Uterus (tissue), 4 donors: ENCODE results near the gene GLIPR2. TPM values are rescaled to one million over a fixed set of nuclear protein-coding genes. Genes with fewer than 3 reads are reported as not detected.

Experiments
- DNase-seq, 2 donors: peaks; one replicate each; pipeline ENCODE4 v3.0.0-alpha.2; 2019 to 2020
- H3K27ac ChIP-seq, 2 donors: fragments of 200-600 bp; sonication (generic); 1 replicate in 1 of 2; 2 replicates in 1 of 2; pipeline ENCODE4 v1.5.1; 2016 to 2018
- H3K27me3 ChIP-seq, 2 donors: fragments of 200-600 bp; sonication (generic); one replicate each; pipeline ENCODE4 v1.5.1; 2018 to 2019; ENCODE audit warnings: control low read depth in 1 of 2
- H3K36me3 ChIP-seq, 2 donors: fragments of 200-600 bp; sonication (generic); one replicate each; pipeline ENCODE4 v1.5.1; 2019; ENCODE audit warnings: control low read depth in 1 of 2
- H3K4me1 ChIP-seq, 2 donors: fragments of 200-600 bp; sonication (generic); one replicate each; pipeline ENCODE4 v1.5.1; 2018 to 2019; ENCODE audit warnings: control low read depth in 1 of 2
- H3K4me3 ChIP-seq, 2 donors: fragments of 200-600 bp; sonication (generic); 1 replicate in 1 of 2; 2 replicates in 1 of 2; pipeline ENCODE4 v1.5.1; 2018 to 2019; ENCODE audit warnings: mild to moderate bottlenecking in 1 of 2
- H3K9me3 ChIP-seq, 2 donors: fragments of 200-600 bp; sonication (generic); one replicate each; pipeline ENCODE4 v1.5.1; 2019; ENCODE audit warnings: control low read depth in 1 of 2
- POLR2A ChIP-seq, 2 donors: fragments of 450-650 bp; IDR thresholded peaks; one replicate each; pipeline ENCODE4 v1.6.1; 2016; ENCODE audit warnings: antibody characterized with exemption in 2 of 2, mild to moderate bottlenecking in 1 of 2, moderate library complexity in 1 of 2
- intact Hi-C: fragments of 100-400 bp; cut with DNase I; formaldehyde crosslinking; loops from one replicate; pipeline ENCODE4 v1.15.1; 2023; ENCODE audit warnings: low total_unique reads
- total RNA-seq, 4 donors: library from RNA; depleted of rRNA in 3 of 4; stranded (reverse); fragments of >200 nt in 3 of 4; gene quantifications; one replicate each; pipeline versions ENCODE4 v1.1.0 to v1.2.4, GENCODE V29; 2014 to 2023
- TF ChIP-seq, protein P1 (sequence below), 4 experiments: fragments of 200-600 bp in 2 of 4; fragments of 450-650 bp in 2 of 4; sonication (generic) in 2 of 4; IDR thresholded peaks; one replicate each; pipeline ENCODE4 v1.5.1; 2016 to 2019; ENCODE audit warnings: antibody characterized with exemption in 4 of 4, mild to moderate bottlenecking in 2 of 4, moderate library complexity in 1 of 4
- donor health status: DM: yes; HTN: yes; CAD: no.

Gene GLIPR2
- total RNA-seq, 4 donors from 2014 or later: 25.6 to 109 (median 60.8) TPM

DNA sequence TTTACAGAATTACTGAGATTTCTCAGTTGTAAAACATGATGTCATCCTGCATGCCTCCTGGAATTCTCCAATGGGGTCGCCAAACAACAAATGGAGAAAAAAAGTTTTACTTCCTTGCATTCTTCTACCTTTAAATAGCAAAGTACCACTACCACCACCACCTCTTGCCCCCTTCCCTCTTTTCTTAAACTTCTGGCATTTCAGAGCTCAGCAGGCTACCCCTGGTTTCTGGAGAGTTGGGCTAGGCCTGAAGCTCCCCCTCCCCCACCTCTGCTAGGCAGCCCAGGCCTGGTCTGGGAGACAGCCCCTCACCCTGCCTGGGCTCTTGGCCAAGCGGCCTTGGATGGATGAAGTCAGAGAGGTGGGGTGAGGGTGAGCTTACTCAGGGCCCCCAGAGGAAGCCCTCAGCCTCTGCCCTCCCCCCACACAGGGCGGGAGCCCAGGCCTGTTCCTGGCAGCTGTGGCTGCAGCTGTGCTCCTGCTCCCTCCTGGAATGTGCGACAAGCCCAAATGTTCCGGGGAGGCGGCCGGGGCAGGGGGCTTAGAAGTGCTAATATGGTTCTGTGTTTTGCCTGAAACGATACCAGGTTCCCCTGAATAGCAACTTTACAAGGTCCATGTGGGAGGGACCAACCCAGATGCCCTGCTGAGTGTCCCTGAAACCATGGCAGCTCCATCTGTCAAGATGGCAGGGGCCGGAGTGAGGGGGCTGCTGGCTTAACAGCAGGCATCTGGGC is 26.7 kb downstream of the GLIPR2 start:
- DNase-seq: peak; percentile 82 to 83
- no peaks in the 10 kb centered on the region for H3K27me3 ChIP-seq
- H3K27ac ChIP-seq: peak overlapping the region; percentile 86 to 96
- H3K36me3 ChIP-seq: no peaks in the 10 kb centered on the region
- TF ChIP-seq, protein P1, sequence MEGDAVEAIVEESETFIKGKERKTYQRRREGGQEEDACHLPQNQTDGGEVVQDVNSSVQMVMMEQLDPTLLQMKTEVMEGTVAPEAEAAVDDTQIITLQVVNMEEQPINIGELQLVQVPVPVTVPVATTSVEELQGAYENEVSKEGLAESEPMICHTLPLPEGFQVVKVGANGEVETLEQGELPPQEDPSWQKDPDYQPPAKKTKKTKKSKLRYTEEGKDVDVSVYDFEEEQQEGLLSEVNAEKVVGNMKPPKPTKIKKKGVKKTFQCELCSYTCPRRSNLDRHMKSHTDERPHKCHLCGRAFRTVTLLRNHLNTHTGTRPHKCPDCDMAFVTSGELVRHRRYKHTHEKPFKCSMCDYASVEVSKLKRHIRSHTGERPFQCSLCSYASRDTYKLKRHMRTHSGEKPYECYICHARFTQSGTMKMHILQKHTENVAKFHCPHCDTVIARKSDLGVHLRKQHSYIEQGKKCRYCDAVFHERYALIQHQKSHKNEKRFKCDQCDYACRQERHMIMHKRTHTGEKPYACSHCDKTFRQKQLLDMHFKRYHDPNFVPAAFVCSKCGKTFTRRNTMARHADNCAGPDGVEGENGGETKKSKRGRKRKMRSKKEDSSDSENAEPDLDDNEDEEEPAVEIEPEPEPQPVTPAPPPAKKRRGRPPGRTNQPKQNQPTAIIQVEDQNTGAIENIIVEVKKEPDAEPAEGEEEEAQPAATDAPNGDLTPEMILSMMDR (IDR thresholded peaks at IDR 0.05): no peak
- TF ChIP-seq POLR2A (IDR thresholded peaks at IDR 0.05): peak in 1 of 2 donors; percentile 11
- no peak overlapping the region for H3K4me3 ChIP-seq
- H3K9me3 ChIP-seq: no peaks in the 10 kb centered on the region
- H3K4me1 ChIP-seq: peaks cover 0 to 28% of the 10 kb centered on the region in 2 donors
- intact Hi-C loops: loop anchor here (10.0 kb wide), 1 partner anchor 58 kb away; no protein-coding TSS in a partner anchor

DNA sequence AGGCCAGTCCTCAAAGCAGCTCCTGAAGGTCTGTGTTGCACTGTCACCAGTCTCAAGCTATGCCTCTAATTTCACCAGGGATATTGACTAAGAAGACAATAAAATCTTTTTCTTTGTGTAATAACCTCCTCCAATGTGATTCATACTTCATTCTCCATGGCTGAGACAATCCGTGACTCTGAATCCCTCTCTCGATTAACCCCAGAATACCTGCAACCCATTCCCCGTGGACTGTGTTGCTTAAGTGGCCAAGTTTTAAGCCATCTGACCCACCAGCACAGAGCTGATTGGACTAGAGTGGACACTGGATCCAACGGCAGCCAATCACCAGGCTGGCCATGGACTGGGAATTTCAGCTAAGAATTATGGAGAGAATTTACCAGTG is 27.2 kb downstream of the GLIPR2 start:
- H3K9me3 ChIP-seq: no peaks in the 10 kb centered on the region
- H3K4me3 ChIP-seq: no peak overlapping the region
- no peaks in the 10 kb centered on the region for H3K36me3 ChIP-seq
- TF ChIP-seq POLR2A (IDR thresholded peaks at IDR 0.05): no peak
- TF ChIP-seq, protein P1 (IDR thresholded peaks at IDR 0.05): no peak
- no peaks in the 10 kb centered on the region for H3K27me3 ChIP-seq
- peaks cover 0 to 23% of the 10 kb centered on the region in 2 donors for H3K4me1 ChIP-seq
- intact Hi-C loops: loop anchor here (10.0 kb wide), 1 partner anchor 59 kb away; no protein-coding TSS in a partner anchor
- peak overlapping the region; percentile 86 to 96 for H3K27ac ChIP-seq
- peak in 1 of 2 donors; percentile 51 for DNase-seq

DNA sequence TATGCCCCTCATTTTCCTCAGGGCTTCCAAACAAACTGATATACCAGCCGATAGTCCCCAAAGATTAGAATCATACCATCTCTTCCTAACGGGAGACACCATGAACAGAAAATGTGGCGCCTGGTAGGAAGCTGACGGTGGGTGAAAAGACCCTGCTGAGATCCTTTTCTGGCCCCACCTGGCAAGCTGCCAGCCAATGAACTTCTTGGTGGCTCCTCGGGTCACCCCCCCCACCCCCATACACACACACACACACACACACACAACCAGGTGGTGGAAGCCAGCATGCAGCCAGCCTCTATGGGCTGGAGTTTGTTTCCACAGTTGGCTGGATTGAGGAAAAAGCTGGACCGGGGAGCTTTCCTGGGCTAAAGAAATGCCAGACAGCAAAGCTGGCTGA is 27.8 kb downstream of the GLIPR2 start:
- H3K27ac ChIP-seq: peak overlapping the region; percentile 86 to 96
- H3K27me3 ChIP-seq: no peaks in the 10 kb centered on the region
- no peaks in the 10 kb centered on the region for H3K9me3 ChIP-seq
- peak in 1 of 2 donors; percentile 55 for DNase-seq
- H3K4me1 ChIP-seq: peaks cover 0 to 20% of the 10 kb centered on the region in 2 donors
- no peaks in the 10 kb centered on the region for H3K36me3 ChIP-seq
- intact Hi-C loops: loop anchor here (10.0 kb wide), 1 partner anchor 60 kb away; no protein-coding TSS in a partner anchor
- H3K4me3 ChIP-seq: no peak overlapping the region
- TF ChIP-seq POLR2A (IDR thresholded peaks at IDR 0.05): no peak
- TF ChIP-seq, protein P1 (IDR thresholded peaks at IDR 0.05): no peak

DNA sequence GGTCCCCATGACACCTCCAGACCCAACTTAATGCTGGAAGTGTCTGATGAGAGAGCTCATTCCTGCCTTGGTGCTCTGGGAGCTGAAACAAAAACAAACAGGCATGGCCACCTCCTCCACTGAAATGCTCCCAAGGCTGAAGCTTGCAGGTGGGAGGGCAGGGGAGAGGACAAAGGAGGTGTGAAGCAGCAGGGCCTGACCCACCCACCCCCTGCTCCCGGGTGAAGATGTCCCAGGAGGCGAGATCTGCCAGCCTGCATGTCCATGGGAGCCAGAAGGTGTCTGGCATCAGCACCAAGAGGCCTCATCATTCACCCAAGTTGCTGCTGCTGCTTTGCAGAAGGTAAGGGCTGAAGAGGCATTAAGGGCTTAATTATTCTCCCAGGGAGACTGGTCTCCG is 28.5 kb downstream of the GLIPR2 start:
- H3K9me3 ChIP-seq: no peaks in the 10 kb centered on the region
- H3K36me3 ChIP-seq: no peaks in the 10 kb centered on the region
- no peak for TF ChIP-seq POLR2A (IDR thresholded peaks at IDR 0.05)
- TF ChIP-seq, protein P1 (IDR thresholded peaks at IDR 0.05): no peak
- H3K4me3 ChIP-seq: no peak overlapping the region
- no peak for DNase-seq
- no peaks in the 10 kb centered on the region for H3K27me3 ChIP-seq
- H3K27ac ChIP-seq: peak overlapping the region; percentile 86 to 96
- intact Hi-C loops: loop anchor here (10.0 kb wide), 1 partner anchor 60 kb away; no protein-coding TSS in a partner anchor
- H3K4me1 ChIP-seq: peaks cover 0 to 15% of the 10 kb centered on the region in 2 donors

DNA sequence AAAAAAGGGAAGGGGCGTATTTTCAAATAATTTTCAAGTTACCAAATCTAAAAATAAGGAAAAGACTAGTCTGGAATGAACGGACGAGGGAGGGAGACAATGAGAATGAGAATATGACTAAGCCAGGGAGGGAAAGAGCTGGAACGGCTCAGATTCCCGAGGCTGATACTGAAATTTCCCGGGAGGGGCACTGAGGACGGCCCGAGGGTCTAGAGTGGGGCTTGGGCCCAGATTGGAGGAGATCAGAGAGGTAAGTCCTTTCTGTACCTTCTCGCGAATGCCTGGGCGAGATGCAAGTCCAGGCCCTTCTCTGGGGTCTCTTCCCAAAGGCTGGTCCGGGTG is 29.3 kb downstream of the GLIPR2 start:
- no peaks in the 10 kb centered on the region for H3K9me3 ChIP-seq
- intact Hi-C loops: loop anchor here (10.0 kb wide), 1 partner anchor 61 kb away; no protein-coding TSS in a partner anchor
- H3K4me1 ChIP-seq: peaks cover 0 to 15% of the 10 kb centered on the region in 2 donors
- H3K4me3 ChIP-seq: peak overlapping the region; percentile 44 to 49
- peak overlapping the region; percentile 86 to 96 for H3K27ac ChIP-seq
- no peaks in the 10 kb centered on the region for H3K27me3 ChIP-seq
- TF ChIP-seq, protein P1 (IDR thresholded peaks at IDR 0.05): no peak
- no peaks in the 10 kb centered on the region for H3K36me3 ChIP-seq
- no peak for DNase-seq
